K562 (cell line): Measurements from ENCODE around the gene FBXW7. TPM values are rescaled to one million over a fixed set of nuclear protein-coding genes. Genes with fewer than 3 reads are reported as not detected.

Experiments used
- ATAC-seq: fragments of 200-7000 bp; cut with Tn5 transposase; 3 replicates; pipeline ENCODE4 v1.9.1; 2020; ENCODE audit warnings: moderate library complexity
- BruUV-seq: library from RNA; stranded (reverse); fragments of 400-500 nt; replicated peaks from 2 replicates; lab custom pipeline; 2021; lab: Mats Ljungman, UMichigan
- CTCF ChIA-PET: fragments of 300-600 bp; formaldehyde crosslinking; extraction: SDS; loops from one replicate; lab custom pipeline; 2021; ENCODE audit warnings: low intra/inter-chr PET ratio; lab: Yijun Ruan, JAX
- POLR2A ChIA-PET: fragments of 300-600, 350-650 bp; sonication (Branson Sonifier 250); formaldehyde crosslinking; extraction: SDS; loops from one replicate; lab custom pipeline; 2021; ENCODE audit warnings: antibody characterized with exemption, inconsistent platforms; lab: Yijun Ruan, JAX
- DNase-seq, 4 experiments: peaks; one replicate each; pipeline versions ENCODE4 v3.0.0 to v3.0.0-alpha.2; 2011 to 2018; ENCODE audit warnings: low spot score in 3 of 4, mixed read lengths in 3 of 4; ENCODE audit errors: extremely low read depth in 1 of 4
- FAIRE-seq: peaks from 2 replicates; lab custom pipeline; 2011; peaks lifted over from hg19 to GRCh38; lab: Jason Lieb, UNC
- H2AFZ ChIP-seq: 2 replicates; pipeline ENCODE4 v1.6.0; 2011; ENCODE audit warnings: low read depth, low read length, control low read depth, inconsistent platforms
- H3K27ac ChIP-seq: fragments of 200-600 bp; 3 replicates; pipeline ENCODE4 v1.8.0; 2011; ENCODE audit warnings: low read depth, mild to moderate bottlenecking, control low read depth, inconsistent platforms, low read length, moderate library complexity, mixed read lengths; ENCODE audit errors: extremely low read depth
- H3K27me3 ChIP-seq, 2 experiments: fragments of 300-600 bp in 1 of 2; 2 replicates in 1 of 2; 3 replicates in 1 of 2; pipeline versions ENCODE4 v1.6.0 to v1.8.0; 2011; ENCODE audit warnings: inconsistent platforms in 2 of 2, low read length in 2 of 2, mild to moderate bottlenecking in 1 of 2, mixed read lengths in 1 of 2, moderate library complexity in 1 of 2; ENCODE audit not compliant: control insufficient read depth in 2 of 2, insufficient read depth in 2 of 2
- H3K36me3 ChIP-seq: fragments of 300-600 bp; 3 replicates; pipeline ENCODE4 v1.8.0; 2011; ENCODE audit warnings: mild to moderate bottlenecking, low read length, inconsistent platforms; ENCODE audit not compliant: control insufficient read depth, insufficient read depth
- H3K4me1 ChIP-seq, 2 experiments: fragments of 200-600 bp in 1 of 2; replicated peaks in 1 of 2; 2 replicates in 1 of 2; 3 replicates in 1 of 2; pipeline versions ENCODE4 v1.5.1 to v1.8.0; 2011; ENCODE audit warnings: inconsistent platforms in 2 of 2, low read length in 2 of 2, mild to moderate bottlenecking in 1 of 2, mixed read lengths in 1 of 2, moderate library complexity in 1 of 2; ENCODE audit not compliant: control insufficient read depth in 2 of 2, insufficient read depth in 2 of 2
- H3K4me2 ChIP-seq: 2 replicates; pipeline ENCODE4 v1.6.1; 2011; ENCODE audit warnings: low read length, control low read depth, inconsistent platforms, mixed read lengths; ENCODE audit not compliant: insufficient read depth
- H3K4me3 ChIP-seq: fragments of 200-600 bp; sonication (generic), shearing (Covaris generic); 2 replicates; pipeline ENCODE4 v1.5.1; 2016; ENCODE audit warnings: control low read depth, inconsistent platforms
- H3K79me2 ChIP-seq: fragments of 200-600 bp; 3 replicates; pipeline ENCODE4 v1.8.0; 2011; ENCODE audit warnings: low read length, inconsistent platforms; ENCODE audit not compliant: control insufficient read depth, insufficient read depth
- H3K9ac ChIP-seq, 2 experiments: 2 replicates each; pipeline versions ENCODE4 v1.6.0 to v1.6.1; 2011; ENCODE audit warnings: low read depth in 2 of 2, low read length in 2 of 2, control low read depth in 1 of 2, inconsistent platforms in 1 of 2, mild to moderate bottlenecking in 1 of 2, mixed read lengths in 1 of 2; ENCODE audit not compliant: insufficient read depth in 1 of 2
- H3K9me1 ChIP-seq: one replicate; pipeline ENCODE4 v1.6.0; 2011; ENCODE audit warnings: inconsistent platforms, mild to moderate bottlenecking, low read length, moderate library complexity; ENCODE audit not compliant: control insufficient read depth, insufficient read depth
- H3K9me3 ChIP-seq: replicated peaks from 2 replicates; pipeline ENCODE4 v1.5.1; 2011; ENCODE audit warnings: low read depth, low read length, inconsistent platforms; ENCODE audit not compliant: control insufficient read depth, insufficient read depth
- H4K20me1 ChIP-seq: replicated peaks from 2 replicates; pipeline ENCODE4 v1.6.1; 2011; ENCODE audit warnings: low read length, inconsistent platforms, mixed read lengths; ENCODE audit not compliant: control insufficient read depth, insufficient read depth
- BACH1 ChIP-seq: fragments of 200-800 bp; sonication (Bioruptor generic); IDR thresholded peaks from 2 replicates; pipeline ENCODE4 v1.6.1; 2016; ENCODE audit warnings: missing genetic modification characterization, missing compliant biosample characterization
- HMG20A ChIP-seq: fragments of 450-650 bp; formaldehyde crosslinking; conservative IDR thresholded peaks from 2 replicates; pipeline ENCODE4 v1.4.0; 2020; ENCODE audit warnings: mild to moderate bottlenecking, mixed read lengths
- HNRNPUL1 ChIP-seq: fragments of 200-400 bp; formaldehyde crosslinking; IDR thresholded peaks from 2 replicates; pipeline ENCODE4 v1.6.1; 2017; ENCODE audit warnings: low read length
- IRF1 ChIP-seq: sonication (generic); formaldehyde crosslinking; IDR thresholded peaks from 2 replicates; pipeline ENCODE4 v1.8.0; 2022; ENCODE audit warnings: missing genetic modification reagents, mild to moderate bottlenecking, borderline replicate concordance
- POLR2AphosphoS2 ChIP-seq: IDR thresholded peaks from 2 replicates; pipeline ENCODE4 v1.6.1; 2012; ENCODE audit warnings: low read length, improper control_type of control experiment
- POU5F1 ChIP-seq: fragments of 150-350 bp; IDR thresholded peaks from 2 replicates; pipeline ENCODE4 v1.6.1; 2014; ENCODE audit warnings: borderline replicate concordance, low read length, low read depth, mild to moderate bottlenecking; ENCODE audit not compliant: partially characterized antibody
- RAD21 ChIP-seq, 2 experiments: fragments of 250-450 bp in 1 of 2; fragments of 450-650 bp in 1 of 2; sonication (Bioruptor Pico) in 1 of 2; formaldehyde crosslinking in 1 of 2; IDR thresholded peaks in 1 of 2; conservative IDR thresholded peaks in 1 of 2; 2 replicates each; pipeline versions ENCODE4 v1.4.0 to v1.8.0; 2020 to 2022; ENCODE audit warnings: mild to moderate bottlenecking in 2 of 2, moderate library complexity in 1 of 2
- RBFOX2 ChIP-seq: fragments of 200-400 bp; formaldehyde crosslinking; IDR thresholded peaks from 2 replicates; pipeline ENCODE4 v1.6.1; 2017; ENCODE audit warnings: low read depth, mild to moderate bottlenecking, low read length, moderate library complexity
- RNF2 ChIP-seq: sonication (generic); IDR thresholded peaks from 2 replicates; pipeline ENCODE4 v1.6.1; 2016
- SMAD2 ChIP-seq: fragments of 150-350 bp; IDR thresholded peaks from 2 replicates; pipeline ENCODE4 v1.6.1; 2014; ENCODE audit warnings: low read depth, mild to moderate bottlenecking, low read length
- ZFP1 ChIP-seq: fragments of 450-650 bp; formaldehyde crosslinking; IDR thresholded peaks from 2 replicates; pipeline ENCODE4 v1.4.0; 2020; ENCODE audit warnings: mild to moderate bottlenecking, mixed read lengths
- ZKSCAN8 ChIP-seq: fragments of 200-800 bp; sonication (Bioruptor generic); IDR thresholded peaks from 2 replicates; pipeline ENCODE4 v1.6.1; 2016; ENCODE audit warnings: missing genetic modification characterization, missing compliant biosample characterization
- ZNF175 ChIP-seq: fragments of 200-800 bp; sonication (Bioruptor generic); IDR thresholded peaks from 2 replicates; pipeline ENCODE4 v1.6.1; 2016; ENCODE audit warnings: low read depth, mild to moderate bottlenecking, missing genetic modification characterization, missing compliant biosample characterization
- ZNF79 ChIP-seq: fragments of 250-450 bp; sonication (Bioruptor Pico); IDR thresholded peaks from 2 replicates; pipeline ENCODE4 v1.4.0; 2020; ENCODE audit warnings: low read depth, mild to moderate bottlenecking, moderate library complexity
- WGBS: fragments of 100-300 bp; shearing (Covaris generic); methylation state at CpG from one replicate; pipeline ENCODE4 v1.1.6; 2016; ENCODE audit warnings: low coverage, mixed read lengths; ENCODE audit not compliant: insufficient coverage; ENCODE audit errors: missing lambda C conversion rate; 5-methylcytosine and 5-hydroxymethylcytosine counted together
- in situ Hi-C: fragments of 300-500 bp; cut with MboI; formaldehyde crosslinking; loops from 4 replicates; pipeline ENCODE4 v1.15.0; 2018; ENCODE audit warnings: inconsistent platforms, mixed read lengths
- intact Hi-C: fragments of 100-400 bp; cut with micrococcal nuclease; formaldehyde crosslinking; loops from 2 replicates; pipeline ENCODE4 v1.14.2; 2022
- polyA plus RNA-seq, 8 experiments: library from polyadenylated mRNA; depleted of rRNA in 4 of 8; stranded (reverse) in 5 of 8; unstranded in 3 of 8; fragments of >200 nt; fragmentation: Nextera tagmentation in 2 of 8; fragmentation: Illumina TruSeq in 1 of 8; extraction: Ambion mirVana in 2 of 8; extraction: Trizol in 1 of 8; gene quantifications; 2 replicates each; pipeline versions ENCODE4 v1.2.1 to v1.2.3, GENCODE V29; 2011 to 2014; ENCODE audit warnings: inconsistent platforms in 1 of 8, missing spikeins in 1 of 8
- total RNA-seq, 7 experiments: library from RNA; depleted of rRNA in 6 of 7; stranded (reverse); fragments of >200 nt in 6 of 7; fragmentation: Illumina TruSeq in 2 of 7; extraction: Trizol in 2 of 7; gene quantifications; 2 replicates each; pipeline versions ENCODE4 v1.2.1 to v1.2.3, GENCODE V29; 2011 to 2021; ENCODE audit warnings: low replicate concordance in 1 of 7
- TF ChIP-seq, protein P1 (sequence below): sonication (generic); formaldehyde crosslinking; IDR thresholded peaks from 2 replicates; pipeline ENCODE4 v1.8.0; 2023; ENCODE audit warnings: missing genetic modification reagents, mild to moderate bottlenecking, borderline replicate concordance

Gene FBXW7
- total and polyA plus RNA-seq, 9 of the 15 experiments (the other 6 are each of a cell fraction or from before 2014, with no cell fraction given), result 6.8 to 44.2 (median 16.4) TPM

DNA sequence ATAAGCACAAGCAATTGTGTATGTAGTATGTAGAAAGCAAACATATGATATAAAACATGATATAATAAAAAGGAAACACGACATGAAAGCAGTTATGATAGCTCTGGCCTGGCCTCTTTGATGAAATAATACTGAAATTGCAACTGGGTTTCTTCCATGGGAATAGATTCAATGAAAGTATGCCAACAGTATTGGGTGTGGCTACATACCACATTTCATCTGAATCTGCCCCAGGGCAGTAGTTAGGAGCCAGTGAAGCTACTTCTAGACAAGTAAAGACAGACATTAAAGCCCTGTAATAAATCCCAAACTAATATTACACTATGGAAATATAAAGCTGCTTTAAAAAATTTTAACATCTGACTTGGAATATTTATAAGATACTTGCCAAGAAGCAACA is 207.3 kb downstream of the FBXW7 start (continued):
- TF ChIP-seq, protein P1, sequence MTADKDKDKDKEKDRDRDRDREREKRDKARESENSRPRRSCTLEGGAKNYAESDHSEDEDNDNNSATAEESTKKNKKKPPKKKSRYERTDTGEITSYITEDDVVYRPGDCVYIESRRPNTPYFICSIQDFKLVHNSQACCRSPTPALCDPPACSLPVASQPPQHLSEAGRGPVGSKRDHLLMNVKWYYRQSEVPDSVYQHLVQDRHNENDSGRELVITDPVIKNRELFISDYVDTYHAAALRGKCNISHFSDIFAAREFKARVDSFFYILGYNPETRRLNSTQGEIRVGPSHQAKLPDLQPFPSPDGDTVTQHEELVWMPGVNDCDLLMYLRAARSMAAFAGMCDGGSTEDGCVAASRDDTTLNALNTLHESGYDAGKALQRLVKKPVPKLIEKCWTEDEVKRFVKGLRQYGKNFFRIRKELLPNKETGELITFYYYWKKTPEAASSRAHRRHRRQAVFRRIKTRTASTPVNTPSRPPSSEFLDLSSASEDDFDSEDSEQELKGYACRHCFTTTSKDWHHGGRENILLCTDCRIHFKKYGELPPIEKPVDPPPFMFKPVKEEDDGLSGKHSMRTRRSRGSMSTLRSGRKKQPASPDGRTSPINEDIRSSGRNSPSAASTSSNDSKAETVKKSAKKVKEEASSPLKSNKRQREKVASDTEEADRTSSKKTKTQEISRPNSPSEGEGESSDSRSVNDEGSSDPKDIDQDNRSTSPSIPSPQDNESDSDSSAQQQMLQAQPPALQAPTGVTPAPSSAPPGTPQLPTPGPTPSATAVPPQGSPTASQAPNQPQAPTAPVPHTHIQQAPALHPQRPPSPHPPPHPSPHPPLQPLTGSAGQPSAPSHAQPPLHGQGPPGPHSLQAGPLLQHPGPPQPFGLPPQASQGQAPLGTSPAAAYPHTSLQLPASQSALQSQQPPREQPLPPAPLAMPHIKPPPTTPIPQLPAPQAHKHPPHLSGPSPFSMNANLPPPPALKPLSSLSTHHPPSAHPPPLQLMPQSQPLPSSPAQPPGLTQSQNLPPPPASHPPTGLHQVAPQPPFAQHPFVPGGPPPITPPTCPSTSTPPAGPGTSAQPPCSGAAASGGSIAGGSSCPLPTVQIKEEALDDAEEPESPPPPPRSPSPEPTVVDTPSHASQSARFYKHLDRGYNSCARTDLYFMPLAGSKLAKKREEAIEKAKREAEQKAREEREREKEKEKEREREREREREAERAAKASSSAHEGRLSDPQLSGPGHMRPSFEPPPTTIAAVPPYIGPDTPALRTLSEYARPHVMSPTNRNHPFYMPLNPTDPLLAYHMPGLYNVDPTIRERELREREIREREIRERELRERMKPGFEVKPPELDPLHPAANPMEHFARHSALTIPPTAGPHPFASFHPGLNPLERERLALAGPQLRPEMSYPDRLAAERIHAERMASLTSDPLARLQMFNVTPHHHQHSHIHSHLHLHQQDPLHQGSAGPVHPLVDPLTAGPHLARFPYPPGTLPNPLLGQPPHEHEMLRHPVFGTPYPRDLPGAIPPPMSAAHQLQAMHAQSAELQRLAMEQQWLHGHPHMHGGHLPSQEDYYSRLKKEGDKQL (CRISPR knock-in tag), result no peak
- TF ChIP-seq ZNF175 (CRISPR knock-in tag), result no peak
- TF ChIP-seq POLR2AphosphoS2, result no peak

DNA sequence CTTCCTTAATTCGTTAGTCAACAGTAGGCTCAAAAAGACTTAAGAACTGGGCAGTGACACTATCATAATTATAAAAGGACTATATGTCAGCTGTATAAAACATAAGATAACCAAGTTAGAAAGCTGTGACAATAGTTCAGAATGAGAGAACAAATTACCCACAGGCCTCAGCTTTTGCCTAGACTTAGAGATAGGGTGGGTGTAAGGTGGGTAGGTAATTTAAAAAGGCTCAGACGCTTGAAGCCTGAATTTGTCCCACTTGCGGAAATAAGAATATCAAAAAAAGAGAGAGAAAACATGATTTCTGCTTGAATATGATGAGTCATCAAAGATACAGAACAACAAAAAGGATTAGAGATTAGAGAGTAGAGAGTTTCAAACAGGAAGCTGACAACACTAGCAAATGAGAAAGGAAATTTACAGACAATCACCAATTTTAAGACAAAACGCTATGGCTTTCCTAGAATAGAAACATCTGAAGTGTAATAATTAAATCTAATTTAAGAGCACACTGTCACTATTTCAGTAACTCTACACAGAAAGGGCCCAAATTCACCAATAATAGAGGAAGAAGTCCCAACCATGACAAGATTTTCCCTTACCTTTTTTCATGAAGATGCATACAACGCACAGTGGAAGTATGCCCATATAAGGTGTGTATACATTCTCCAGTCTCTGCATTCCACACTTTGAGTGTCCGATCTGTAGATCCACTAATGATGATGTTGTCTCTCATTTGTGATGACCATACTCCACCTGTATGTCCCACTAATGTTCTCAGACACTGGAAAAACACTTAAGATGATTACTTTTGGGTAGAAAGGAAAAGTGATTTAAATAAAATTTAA is 208.1 kb downstream of the FBXW7 start:
- Histone ChIP-seq H4K20me1 (no peaks in the 10 kb centered on the region; the same call in 1 of the 2 replicates), H3K27me3 (no peaks in the 10 kb centered on the region), H3K79me2 (no peaks in the 10 kb centered on the region), H3K4me3 (no peak overlapping the region), H3K4me1 (no peaks in the 10 kb centered on the region), H3K27ac (no peak overlapping the region), H3K9me3 (no peaks in the 10 kb centered on the region), H3K9ac (no peak overlapping the region), H3K9me1 (no peaks in the 10 kb centered on the region), H2AFZ (no peak overlapping the region), H3K4me2 (no peak overlapping the region), H3K36me3 (peaks cover 40% of the 10 kb centered on the region; the same call in 2 of the 3 replicates)
- ATAC-seq (no peak), FAIRE-seq (no peak), DNase-seq (no peak)
- POLR2A ChIA-PET, result no interaction called here
- in situ Hi-C loops (no loop called here), intact Hi-C loops (no loop called here)
- WGBS, result 86% methylated on average over 6 of the region's 6 CpGs
- BruUV-seq, result no TSS peak
- CTCF ChIA-PET, result no interaction called here
- TF ChIP-seq RAD21 (CRISPR knock-in tag; conservative IDR thresholded peaks at IDR 0.05 in 1 of 2, IDR thresholded peaks at IDR 0.05 in 1 of 2) (no peak), IRF1 (CRISPR knock-in tag) (no peak), BACH1 (tag) (no peak), SMAD2 (no peak), RBFOX2 (no peak), HNRNPUL1 (no peak), POU5F1 (no peak), HMG20A (CRISPR knock-in tag) (no peak), ZFP1 (CRISPR knock-in tag) (no peak), RNF2 (no peak), ZKSCAN8 (CRISPR knock-in tag) (no peak), ZNF79 (CRISPR knock-in tag) (no peak)
